Gastrocnemius medialis (tissue), 4 donors: ENCODE data around the gene DGCR2.

Experiments
- CTCF ChIP-seq, 5 experiments: fragments of 450-650 bp in 3 of 5; fragments of 200-600 bp in 2 of 5; sonication (generic) in 2 of 5; IDR thresholded peaks in 4 of 5; conservative IDR thresholded peaks in 1 of 5; 1 replicate in 4 of 5; 2 replicates in 1 of 5; pipeline ENCODE4 v1.5.1; 2016 to 2019; ENCODE audit warnings: antibody characterized with exemption in 5 of 5, mild to moderate bottlenecking in 3 of 5, moderate library complexity in 3 of 5
- POLR2A ChIP-seq, 2 donors: fragments of 450-650 bp; IDR thresholded peaks; one replicate each; pipeline ENCODE4 v1.6.1; 2017; ENCODE audit warnings: antibody characterized with exemption in 2 of 2, mild to moderate bottlenecking in 2 of 2, moderate library complexity in 2 of 2

- no peak for TF ChIP-seq CTCF (IDR thresholded peaks at IDR 0.05 in 4 of 5, conservative IDR thresholded peaks at IDR 0.05 in 1 of 5)
- no peak for TF ChIP-seq POLR2A (IDR thresholded peaks at IDR 0.05)
Measured at GRCh38 chr22:19018256-19018655, 104.0 kb downstream of the DGCR2 start.
